Sigmoid colon (tissue), 4 donors: ENCODE measurements around the gene TRIM33.

Experiments
- CTCF ChIP-seq, 4 experiments: fragments of 450-650 bp in 3 of 4; fragments of 200-600 bp in 1 of 4; IDR thresholded peaks; one replicate each; pipeline ENCODE4 v1.5.1; 2016 to 2019; ENCODE audit warnings: antibody characterized with exemption in 4 of 4, mild to moderate bottlenecking in 3 of 4, moderate library complexity in 2 of 4
- EP300 ChIP-seq, 4 donors: sonication (generic); formaldehyde crosslinking; IDR thresholded peaks; one replicate each; pipeline ENCODE4 v1.6.1; 2017; ENCODE audit warnings: antibody characterized with exemption in 4 of 4
- POLR2AphosphoS5 ChIP-seq, 4 donors: sonication (generic); formaldehyde crosslinking; IDR thresholded peaks; one replicate each; pipeline ENCODE4 v1.6.1; 2017; ENCODE audit warnings: antibody characterized with exemption in 4 of 4

GRCh38 chr1:114439369-114439768 lies 71.6 kb downstream of the TRIM33 start:
- TF ChIP-seq CTCF (IDR thresholded peaks at IDR 0.05) (no peak), EP300 (IDR thresholded peaks at IDR 0.05) (no peak), POLR2AphosphoS5 (IDR thresholded peaks at IDR 0.05) (no peak)
